22Rv1 (cell line): ENCODE measurements around the gene FAF1.

ENCODE experiments used
- H3K27ac ChIP-seq: fragments of 450-650 bp; 2 replicates; pipeline ENCODE4 v1.5.1; 2017
- CTCF ChIP-seq: fragments of 450-650 bp; IDR thresholded peaks from 2 replicates; pipeline ENCODE4 v1.5.1; 2017; ENCODE audit warnings: mild to moderate bottlenecking
- ZFX ChIP-seq: fragments of 450-650 bp; IDR thresholded peaks from 2 replicates; pipeline ENCODE4 v1.6.1; 2017; ENCODE audit warnings: antibody characterized with exemption, borderline replicate concordance

FAF1 gene

GRCh38 chr1:50665413-50665812 is 294.7 kb downstream of the FAF1 start:
- no peak overlapping the region for H3K27ac ChIP-seq
- no peak for TF ChIP-seq ZFX
- no peak for TF ChIP-seq CTCF

- TF ChIP-seq CTCF (no peak), ZFX (no peak)
- H3K27ac ChIP-seq: no peak overlapping the region
These were observed 298.4 kb downstream of the FAF1 start for GRCh38 chr1:50661626-50662025.

- H3K27ac ChIP-seq: no peak overlapping the region
- TF ChIP-seq CTCF (no peak), ZFX (no peak)
These were observed 300.9 kb downstream of the FAF1 start for GRCh38 chr1:50659107-50659662.

GRCh38 chr1:50658459-50659076 is 301.5 kb downstream of the FAF1 start:
- H3K27ac ChIP-seq: no peak overlapping the region
- TF ChIP-seq CTCF (no peak), ZFX (no peak)

- no peak overlapping the region for H3K27ac ChIP-seq
- no peak for TF ChIP-seq CTCF
- TF ChIP-seq ZFX: no peak
These were observed 303.1 kb downstream of the FAF1 start for GRCh38 chr1:50656931-50657330.

- TF ChIP-seq CTCF (no peak), ZFX (no peak)
- no peak overlapping the region for H3K27ac ChIP-seq
These were observed 308.4 kb downstream of the FAF1 start for GRCh38 chr1:50651476-50652263.

- no peak for TF ChIP-seq ZFX
- no peak for TF ChIP-seq CTCF
These were observed 313.5 kb downstream of the FAF1 start for GRCh38 chr1:50646526-50646925.

More at GRCh38 chr1:50646526-50646925, 313.5 kb downstream of the FAF1 start:
- H3K27ac ChIP-seq: no peak overlapping the region
